KMS-11 (cell line): ENCODE results near the gene SASS6.

Source experiments
- H2AFZ ChIP-seq: fragments of 200-600 bp; sonication (generic); 2 replicates; pipeline ENCODE4 v1.6.1; 2016; ENCODE audit warnings: antibody characterized with exemption, mixed run types, low read depth
- H3K27ac ChIP-seq: fragments of 200-600 bp; sonication (generic); 2 replicates; pipeline ENCODE4 v1.6.1; 2016; ENCODE audit warnings: mild to moderate bottlenecking, mixed run types
- H3K27me3 ChIP-seq: fragments of 200-600 bp; sonication (generic); 2 replicates; pipeline ENCODE4 v1.6.1; 2017; ENCODE audit warnings: mild to moderate bottlenecking, low read depth, mixed run types, moderate library complexity; ENCODE audit not compliant: insufficient read depth
- H3K36me3 ChIP-seq: fragments of 200-600 bp; sonication (generic); 2 replicates; pipeline ENCODE4 v1.6.1; 2017; ENCODE audit warnings: mild to moderate bottlenecking, mixed run types; ENCODE audit not compliant: insufficient read depth
- H3K4me1 ChIP-seq: fragments of 200-600 bp; sonication (generic); 2 replicates; pipeline ENCODE4 v1.6.1; 2016; ENCODE audit warnings: mild to moderate bottlenecking, low read depth, mixed run types; ENCODE audit not compliant: poor library complexity, severe bottlenecking
- H3K4me2 ChIP-seq: fragments of 200-600 bp; sonication (generic); 2 replicates; pipeline ENCODE4 v1.7.0; 2016; ENCODE audit warnings: mild to moderate bottlenecking, mixed run types
- H3K4me3 ChIP-seq: fragments of 200-600 bp; sonication (generic); IDR thresholded peaks from 2 replicates; pipeline ENCODE4 v1.6.1; 2017; ENCODE audit warnings: low read depth, low read length, mixed read lengths; ENCODE audit not compliant: insufficient read depth
- H3K79me2 ChIP-seq: fragments of 200-600 bp; sonication (generic); 2 replicates; pipeline ENCODE4 v1.6.1; 2016; ENCODE audit warnings: low read depth, mixed run types; ENCODE audit not compliant: insufficient read depth
- H3K9ac ChIP-seq: fragments of 200-600 bp; sonication (generic); 2 replicates; pipeline ENCODE4 v1.6.1; 2016; ENCODE audit warnings: mild to moderate bottlenecking, mixed run types
- H4K20me1 ChIP-seq: fragments of 200-600 bp; sonication (generic); 2 replicates; pipeline ENCODE4 v1.6.1; 2016; ENCODE audit warnings: mild to moderate bottlenecking, mixed run types; ENCODE audit not compliant: insufficient read depth
- CTCF ChIP-seq: fragments of 200-600 bp; sonication (generic); conservative IDR thresholded peaks from 2 replicates; pipeline ENCODE4 v1.6.1; 2017; ENCODE audit warnings: low read depth, mild to moderate bottlenecking, antibody characterized with exemption, low read length, moderate library complexity, mixed read lengths

The SASS6 gene

DNA sequence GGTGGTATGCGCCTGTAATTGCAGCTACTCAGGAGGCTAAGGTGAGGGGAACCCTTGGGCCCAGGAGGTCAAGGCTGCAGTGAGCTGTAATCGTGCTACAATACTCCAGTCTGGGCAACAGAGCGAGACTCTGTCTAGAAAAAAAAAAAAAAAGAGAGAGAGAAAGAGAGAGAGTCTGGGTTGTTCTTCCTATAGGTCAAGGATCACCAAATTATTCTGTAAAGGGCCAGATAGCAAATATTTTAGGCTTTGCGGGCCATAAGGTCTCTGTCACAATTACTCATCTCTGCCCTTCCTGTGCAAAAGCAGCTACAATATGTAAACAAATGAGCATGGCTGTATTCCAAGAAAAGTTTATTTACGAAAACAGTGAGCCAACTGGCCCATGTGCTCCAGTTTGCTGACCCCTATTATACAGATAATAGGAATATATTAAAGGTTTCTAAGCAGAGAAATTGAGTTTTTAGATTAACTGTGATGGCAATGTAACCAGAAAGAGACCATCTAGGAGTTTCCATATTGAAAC lies 2.1 kb downstream of the SASS6 start:
- Histone ChIP-seq H3K4me2 (no peak overlapping the region), H3K9ac (no peak overlapping the region), H3K79me2 (peaks cover 41% of the 10 kb centered on the region), H3K27ac (no peak overlapping the region), H4K20me1 (no peaks in the 10 kb centered on the region), H3K4me1 (peaks cover 30% of the 10 kb centered on the region), H3K36me3 (no peaks in the 10 kb centered on the region), H2AFZ (no peak overlapping the region), H3K4me3 (no peak overlapping the region), H3K27me3 (no peaks in the 10 kb centered on the region)
- TF ChIP-seq CTCF, result no peak

DNA sequence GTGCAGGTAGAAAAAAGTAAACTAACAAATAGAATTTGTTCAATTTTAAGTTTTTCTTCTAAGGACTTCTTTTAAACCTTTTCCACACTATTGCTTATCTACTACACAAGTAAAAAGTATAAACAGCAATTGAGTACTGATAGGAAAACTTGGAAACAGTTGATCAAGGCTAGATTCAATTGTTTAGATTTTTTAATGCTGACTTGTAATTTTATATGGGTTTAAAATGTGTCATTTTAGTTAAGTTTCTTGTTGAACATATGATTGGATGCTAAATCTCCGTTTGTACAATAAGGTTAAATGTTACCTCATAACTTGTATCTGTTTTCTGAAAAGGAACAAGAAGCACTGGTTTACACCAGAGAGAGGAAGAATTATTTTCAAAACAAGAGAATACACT lies 5.5 kb downstream of the SASS6 start:
- H3K4me1 ChIP-seq, result peaks cover 24% of the 10 kb centered on the region
- no peak overlapping the region for H2AFZ ChIP-seq
- no peaks in the 10 kb centered on the region for H3K36me3 ChIP-seq
- H3K27ac ChIP-seq, result no peak overlapping the region
- H3K4me2 ChIP-seq, result no peak overlapping the region
- H4K20me1 ChIP-seq, result no peaks in the 10 kb centered on the region
- peaks cover 32% of the 10 kb centered on the region for H3K79me2 ChIP-seq
- H3K4me3 ChIP-seq, result no peak overlapping the region
- H3K27me3 ChIP-seq, result no peaks in the 10 kb centered on the region
- no peak overlapping the region for H3K9ac ChIP-seq
- TF ChIP-seq CTCF, result no peak

- no peaks in the 10 kb centered on the region; the same call in 1 of the 2 replicates for H3K79me2 ChIP-seq
- H3K36me3 ChIP-seq, result no peaks in the 10 kb centered on the region
- no peak overlapping the region for H3K4me2 ChIP-seq
- no peak overlapping the region for H3K27ac ChIP-seq
- H4K20me1 ChIP-seq, result no peaks in the 10 kb centered on the region
- no peak overlapping the region for H3K4me3 ChIP-seq
- H3K4me1 ChIP-seq, result no peaks in the 10 kb centered on the region
- H3K9ac ChIP-seq, result no peak overlapping the region
- no peak for TF ChIP-seq CTCF
- H2AFZ ChIP-seq, result no peak overlapping the region
- H3K27me3 ChIP-seq, result no peaks in the 10 kb centered on the region
These were observed 10.6 kb downstream of the SASS6 start for GRCh38 chr1:100122177-100122576.

DNA sequence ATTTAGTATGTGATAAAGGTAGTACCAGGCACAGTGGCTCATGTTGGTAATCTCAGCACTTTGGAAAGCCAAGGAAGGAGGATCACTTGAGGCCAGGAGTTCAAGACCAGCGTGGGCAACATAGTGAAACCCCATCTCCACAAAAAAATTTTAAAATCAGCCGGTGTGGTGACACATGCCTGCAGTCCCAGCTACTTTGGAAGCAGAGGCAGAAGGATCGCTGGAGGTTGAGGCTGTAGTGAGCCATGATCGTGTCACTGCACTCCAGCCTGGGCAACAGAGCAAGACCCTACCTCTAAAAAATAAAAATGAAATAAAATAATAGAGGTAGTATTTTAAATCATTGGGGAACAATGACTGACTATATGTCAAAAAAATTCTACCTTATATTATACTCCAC lies 17.2 kb downstream of the SASS6 start:
- Histone ChIP-seq H3K36me3 (no peaks in the 10 kb centered on the region), H3K4me2 (no peak overlapping the region), H4K20me1 (no peaks in the 10 kb centered on the region), H3K9ac (no peak overlapping the region), H3K27me3 (no peaks in the 10 kb centered on the region), H3K79me2 (no peaks in the 10 kb centered on the region), H3K27ac (no peak overlapping the region), H2AFZ (no peak overlapping the region), H3K4me1 (no peaks in the 10 kb centered on the region), H3K4me3 (no peak overlapping the region)
- TF ChIP-seq CTCF, result no peak
